Fibroblast of mammary gland (primary cell): Measurements from ENCODE around the gene MANSC1.
"Not testable (repeated sequence)": the region's sequence is repeated elsewhere in the genome, so short reads cannot be mapped to it uniquely, and the experiment has no call there.

Experiments
- DNase-seq: peaks from one replicate; pipeline ENCODE4 v3.0.0-alpha.2; 2010; ENCODE audit warnings: low read depth
- H3K4me3 ChIP-seq: 2 replicates; pipeline ENCODE4 v1.5.1; 2011; ENCODE audit warnings: low read depth, mild to moderate bottlenecking, low read length, moderate library complexity; ENCODE audit not compliant: control insufficient read depth
- TF ChIP-seq, protein P1 (sequence below): conservative IDR thresholded peaks from 2 replicates; pipeline ENCODE4 v1.5.1; 2011; ENCODE audit warnings: low read depth, low read length, inconsistent platforms; ENCODE audit not compliant: control insufficient read depth, insufficient read depth

The MANSC1 gene

DNA sequence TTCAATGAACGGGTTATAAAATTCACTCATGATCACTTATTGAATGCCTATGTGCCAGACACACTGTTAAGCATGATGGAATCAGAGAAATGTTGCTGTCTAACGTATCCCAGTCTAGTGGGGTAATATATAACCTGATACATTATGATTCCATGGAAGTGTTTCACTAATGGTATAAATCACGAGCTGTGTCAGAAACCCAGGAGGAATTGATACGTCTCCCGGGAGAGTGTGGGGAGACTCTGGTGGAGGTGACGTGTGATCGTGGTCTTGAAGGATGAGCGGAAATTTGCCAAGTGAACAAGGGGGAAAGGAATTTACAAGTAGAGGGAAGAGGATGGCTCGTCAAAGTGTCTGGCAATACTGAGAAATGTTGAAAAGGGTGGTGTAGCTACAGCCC is 26.5 kb downstream of the MANSC1 start:
- TF ChIP-seq, protein P1, sequence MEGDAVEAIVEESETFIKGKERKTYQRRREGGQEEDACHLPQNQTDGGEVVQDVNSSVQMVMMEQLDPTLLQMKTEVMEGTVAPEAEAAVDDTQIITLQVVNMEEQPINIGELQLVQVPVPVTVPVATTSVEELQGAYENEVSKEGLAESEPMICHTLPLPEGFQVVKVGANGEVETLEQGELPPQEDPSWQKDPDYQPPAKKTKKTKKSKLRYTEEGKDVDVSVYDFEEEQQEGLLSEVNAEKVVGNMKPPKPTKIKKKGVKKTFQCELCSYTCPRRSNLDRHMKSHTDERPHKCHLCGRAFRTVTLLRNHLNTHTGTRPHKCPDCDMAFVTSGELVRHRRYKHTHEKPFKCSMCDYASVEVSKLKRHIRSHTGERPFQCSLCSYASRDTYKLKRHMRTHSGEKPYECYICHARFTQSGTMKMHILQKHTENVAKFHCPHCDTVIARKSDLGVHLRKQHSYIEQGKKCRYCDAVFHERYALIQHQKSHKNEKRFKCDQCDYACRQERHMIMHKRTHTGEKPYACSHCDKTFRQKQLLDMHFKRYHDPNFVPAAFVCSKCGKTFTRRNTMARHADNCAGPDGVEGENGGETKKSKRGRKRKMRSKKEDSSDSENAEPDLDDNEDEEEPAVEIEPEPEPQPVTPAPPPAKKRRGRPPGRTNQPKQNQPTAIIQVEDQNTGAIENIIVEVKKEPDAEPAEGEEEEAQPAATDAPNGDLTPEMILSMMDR, result no peak
- H3K4me3 ChIP-seq, result no peak overlapping the region
- peak; percentile 49 for DNase-seq

DNA sequence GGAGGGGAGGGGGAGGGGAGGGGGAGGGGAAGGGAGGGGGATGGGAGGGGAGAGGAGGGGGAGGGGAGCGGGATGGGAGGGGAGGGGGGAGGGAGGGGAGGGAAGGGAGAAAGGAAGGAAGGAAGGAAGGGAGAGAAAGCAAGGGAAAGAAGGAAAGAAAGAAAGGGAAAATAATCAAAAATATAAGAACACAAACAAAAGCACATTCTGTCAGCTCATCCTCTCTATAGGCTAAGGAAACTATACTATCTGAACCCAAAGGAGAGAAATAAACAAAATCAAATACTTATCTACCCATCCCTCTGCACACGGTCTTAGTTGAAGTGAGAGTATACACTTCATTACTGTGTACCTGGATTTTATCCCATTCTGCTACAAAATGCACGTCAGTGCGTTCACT is 26.9 kb downstream of the MANSC1 start:
- TF ChIP-seq, protein P1, result no peak
- H3K4me3 ChIP-seq, result no peak overlapping the region
- DNase-seq, result no peak

DNA sequence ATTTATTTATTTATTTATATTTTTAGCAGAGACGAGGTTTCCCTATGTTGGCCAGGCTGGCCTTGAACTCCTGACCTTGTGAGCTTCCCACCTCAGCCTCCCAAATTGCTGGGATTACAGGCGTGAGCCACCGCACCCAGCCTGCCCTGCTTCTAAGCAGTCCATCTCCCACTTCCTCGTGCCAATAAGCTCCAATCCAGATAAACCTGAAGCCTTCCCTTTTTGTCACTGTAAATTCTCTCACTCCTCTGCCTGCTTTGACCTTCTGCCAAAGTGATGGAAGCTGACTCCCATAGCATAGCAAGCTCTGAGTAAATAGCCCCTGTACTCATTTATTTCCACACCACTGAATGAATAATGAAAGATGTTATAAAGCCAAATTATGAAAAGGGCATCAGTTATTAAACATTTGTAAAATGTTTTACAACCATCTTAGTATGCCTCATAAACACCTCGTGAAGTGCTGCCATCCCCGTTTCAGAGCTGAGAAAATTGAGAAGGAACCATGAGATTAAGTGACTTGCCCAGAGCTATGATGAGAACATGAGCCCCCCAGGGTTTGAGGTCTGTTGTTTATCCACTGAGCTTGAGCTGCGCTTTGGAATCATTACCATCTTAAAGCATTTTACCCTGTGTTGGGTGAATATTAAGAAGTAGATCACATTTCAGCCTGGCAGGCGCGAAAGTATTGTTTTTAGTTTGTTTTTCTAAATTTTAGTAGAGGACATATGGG is 30.4 kb downstream of the MANSC1 start:
- H3K4me3 ChIP-seq, result no peak overlapping the region
- peak; percentile 20 for DNase-seq
- TF ChIP-seq, protein P1, result no peak

DNA sequence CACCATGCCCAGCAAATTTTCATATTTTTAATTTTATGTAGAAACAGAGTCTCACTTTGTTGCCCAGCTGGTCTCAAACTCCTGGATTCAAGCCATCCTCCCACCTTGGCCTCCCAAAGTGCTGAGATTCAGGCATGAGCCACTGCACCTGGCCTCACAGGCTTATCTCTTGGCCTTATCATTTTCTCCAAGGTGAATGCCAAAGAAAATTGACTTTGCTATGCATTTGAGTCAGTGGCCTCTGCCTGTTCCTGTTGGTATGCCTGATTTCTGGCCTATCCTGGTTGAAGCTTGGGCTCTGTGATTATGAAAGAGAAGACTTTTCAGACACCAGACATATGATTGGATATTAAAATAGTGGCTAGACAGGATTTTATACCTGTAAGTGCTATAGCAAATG is 34.2 kb downstream of the MANSC1 start:
- TF ChIP-seq, protein P1, result no peak
- no peak overlapping the region for H3K4me3 ChIP-seq

DNA sequence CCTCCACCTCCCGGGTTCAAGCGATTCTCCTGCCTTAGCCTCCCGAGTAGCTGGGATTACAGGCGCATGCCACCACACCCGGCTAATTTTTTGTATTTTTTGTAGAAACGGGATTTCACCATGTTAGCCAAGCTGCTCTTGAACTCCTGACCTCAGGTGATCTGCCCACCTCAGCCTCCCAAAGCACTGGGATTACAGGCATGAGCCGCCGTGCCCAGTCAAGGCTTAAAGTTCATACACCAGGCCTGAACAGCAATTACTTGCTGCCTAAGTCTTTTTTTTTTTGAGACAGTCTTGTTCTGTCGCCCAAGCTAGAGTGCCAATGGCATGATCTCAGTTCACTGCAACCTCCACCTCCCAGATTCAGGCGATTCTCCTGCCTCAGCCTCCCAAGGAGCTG is 39.3 kb downstream of the MANSC1 start:
- DNase-seq, H3K4me3 ChIP-seq: not testable (repeated sequence)

More for the DNA sequence above, 34.2 kb downstream of the MANSC1 start:
- no peak for DNase-seq

DNA sequence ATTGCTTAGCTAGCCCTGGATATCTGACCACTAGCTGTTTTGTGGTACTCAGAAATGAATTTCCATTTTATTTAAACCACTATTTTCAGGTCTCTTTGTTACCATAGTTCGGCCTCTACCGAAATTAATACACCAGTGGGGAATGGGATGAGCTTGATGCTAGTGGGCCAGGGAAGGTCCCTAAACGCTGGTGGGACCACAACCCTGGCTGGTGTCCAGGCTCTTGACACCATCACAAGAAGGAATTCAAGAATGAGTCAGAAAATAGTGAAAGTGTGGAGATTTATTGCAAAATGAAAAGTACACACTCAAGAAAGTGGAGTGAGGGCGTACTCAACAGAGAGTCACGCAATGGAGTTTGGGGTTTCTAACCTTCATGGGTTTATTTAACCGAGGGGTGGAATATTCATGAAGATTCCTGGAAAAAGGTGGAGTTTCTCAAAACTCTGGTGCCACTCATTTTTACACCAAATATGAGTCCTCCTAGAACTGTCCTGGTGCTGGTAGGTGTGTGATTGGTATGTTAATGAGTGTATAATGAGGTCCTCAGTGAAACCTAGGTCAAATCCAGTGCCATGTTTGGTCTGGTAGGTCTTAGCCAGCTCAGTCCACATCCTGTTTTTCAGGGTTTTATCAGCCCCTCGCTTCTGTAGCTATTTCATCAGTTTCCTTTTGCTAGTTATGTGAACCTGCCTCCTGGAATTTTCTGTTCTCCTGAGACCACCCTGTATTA is 44.3 kb downstream of the MANSC1 start:
- H3K4me3 ChIP-seq, result no peak overlapping the region
- no peak for DNase-seq
- TF ChIP-seq, protein P1, result no peak

DNA sequence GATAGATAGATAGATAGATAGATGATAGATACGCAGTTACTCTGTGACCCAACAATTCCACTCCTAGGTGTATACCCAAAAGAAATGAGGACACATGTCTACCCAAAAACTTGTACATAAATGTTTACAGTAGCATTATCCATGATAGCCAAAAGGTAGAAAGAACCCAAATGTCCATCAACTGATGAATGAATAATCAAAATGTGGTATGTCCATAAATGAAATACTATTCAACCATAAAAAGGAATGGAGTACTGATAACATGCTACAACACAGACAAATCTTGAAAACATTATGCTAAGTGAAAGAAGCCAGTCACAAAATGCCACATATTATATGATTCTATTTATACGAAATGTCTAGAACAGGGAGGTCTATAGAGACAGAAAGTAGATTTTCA is 47.1 kb downstream of the MANSC1 start:
- TF ChIP-seq, protein P1, result no peak
- no peak for DNase-seq
- no peak overlapping the region for H3K4me3 ChIP-seq
